SK-N-DZ (cell line): ENCODE measurements around the gene CHI3L2. TPM values are rescaled to one million over a fixed set of nuclear protein-coding genes. Genes with fewer than 3 reads are reported as not detected.

Experiments used
- DNase-seq: peaks from one replicate; pipeline ENCODE4 v3.0.0-alpha.2; 2015; ENCODE audit warnings: low spot score
- polyA plus RNA-seq, 2 experiments: library from polyadenylated mRNA; depleted of rRNA; stranded (reverse); fragments of >200 nt; gene quantifications; 2 replicates each; pipeline ENCODE4 v1.2.3, GENCODE V29; 2014

Gene CHI3L2
- polyA plus RNA-seq (2014; cell fraction: cytosol; rRNA removed) = not detected in 2 replicates
- not detected in 2 replicates for polyA plus RNA-seq (2014; cell fraction: nucleus; rRNA removed)

GRCh38 chr1:111227434-111227833 lies at the start of gene CHI3L2:
TSS of gene CHI3L2 (plus strand) at chr1:111227713. CDS start at chr1:111227730, 17 bp downstream.
- no peak for DNase-seq

GRCh38 chr1:111179968-111180533 lies 47.5 kb upstream of the CHI3L2 start:
- DNase-seq = no peak

DNA sequence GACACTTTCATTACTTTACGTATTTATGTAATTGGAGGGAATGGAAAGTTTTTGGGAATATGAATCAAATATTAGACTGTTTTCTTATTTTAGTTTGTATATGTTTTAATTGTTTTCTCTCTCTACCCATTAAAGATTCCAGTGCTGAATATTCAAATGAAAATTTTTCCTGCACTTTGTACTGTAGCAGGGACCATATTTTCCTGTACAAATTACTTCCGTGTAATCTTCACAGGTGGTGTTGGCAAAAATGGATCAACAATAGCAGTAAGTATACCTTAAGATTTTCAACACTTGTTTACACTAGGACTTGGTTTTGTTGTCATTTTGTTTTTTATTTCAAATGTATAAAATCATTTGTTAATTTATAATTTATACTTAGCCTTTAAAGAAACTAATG lies 45.5 kb upstream of the CHI3L2 start:
- no peak for DNase-seq

DNA sequence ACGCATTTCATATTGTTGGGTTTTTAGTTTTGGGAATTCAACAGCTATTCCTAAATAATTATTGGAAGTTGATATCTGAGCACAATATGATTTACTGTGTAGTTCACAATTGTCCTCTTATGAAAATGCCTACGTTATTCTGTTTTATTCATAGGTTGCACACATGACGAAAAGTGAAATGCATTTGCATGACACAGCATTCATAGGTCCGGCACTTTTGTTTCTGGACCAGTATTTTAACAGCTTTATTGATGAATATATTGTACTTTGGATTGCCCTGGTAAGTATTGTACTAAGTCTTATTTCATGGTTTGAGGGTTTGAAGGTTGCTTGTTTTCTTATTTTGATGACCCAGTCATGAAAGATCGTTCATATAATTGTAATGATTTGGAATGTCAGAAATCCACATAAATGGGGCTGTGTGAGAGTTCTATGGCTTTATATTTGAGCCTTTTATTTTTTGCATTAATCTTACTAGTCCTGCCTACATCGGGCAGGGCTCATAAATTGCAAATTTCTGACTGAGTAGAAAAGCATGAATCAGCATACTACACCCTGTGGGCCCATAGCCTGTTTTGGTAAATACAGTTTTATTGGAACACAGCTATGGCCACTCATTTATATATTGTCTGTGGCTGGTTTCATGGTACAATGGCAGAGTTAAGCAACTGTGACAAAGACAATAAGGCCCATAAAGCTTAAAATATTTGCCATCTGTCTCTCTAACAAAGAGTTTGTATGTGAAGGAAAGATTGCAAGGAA lies 44.0 kb upstream of the CHI3L2 start:
- no peak for DNase-seq

GRCh38 chr1:111184663-111185062 lies 42.9 kb upstream of the CHI3L2 start:
- no peak for DNase-seq

DNA sequence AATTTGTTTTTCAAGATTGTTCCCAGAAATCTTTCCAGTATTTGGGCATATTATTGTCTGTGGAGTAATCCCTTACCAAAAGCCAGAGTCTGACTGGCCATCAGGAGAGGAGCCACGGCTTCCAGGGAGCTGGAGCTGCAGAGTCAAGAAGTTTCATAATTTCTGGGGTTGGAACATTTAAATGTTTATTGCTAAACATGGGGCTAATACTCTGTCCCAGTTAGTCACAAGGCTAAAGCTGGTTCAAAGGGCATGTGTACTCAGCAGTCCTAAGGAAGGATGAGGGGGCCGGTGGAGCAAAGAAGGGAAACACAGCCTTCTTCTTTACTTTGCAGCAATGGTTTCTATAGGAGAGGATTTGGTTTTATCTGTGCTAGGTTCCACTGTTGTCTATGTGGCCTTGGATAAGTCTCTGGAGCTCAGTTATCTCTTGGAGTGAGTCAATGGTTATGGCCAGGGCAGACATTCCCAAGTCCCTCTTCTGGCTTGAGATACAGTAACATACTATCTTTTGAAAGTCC lies 36.5 kb upstream of the CHI3L2 start:
- DNase-seq = no peak

- DNase-seq = no peak
Observed at GRCh38 chr1:111191496-111191895, 36.0 kb upstream of the CHI3L2 start.

DNA sequence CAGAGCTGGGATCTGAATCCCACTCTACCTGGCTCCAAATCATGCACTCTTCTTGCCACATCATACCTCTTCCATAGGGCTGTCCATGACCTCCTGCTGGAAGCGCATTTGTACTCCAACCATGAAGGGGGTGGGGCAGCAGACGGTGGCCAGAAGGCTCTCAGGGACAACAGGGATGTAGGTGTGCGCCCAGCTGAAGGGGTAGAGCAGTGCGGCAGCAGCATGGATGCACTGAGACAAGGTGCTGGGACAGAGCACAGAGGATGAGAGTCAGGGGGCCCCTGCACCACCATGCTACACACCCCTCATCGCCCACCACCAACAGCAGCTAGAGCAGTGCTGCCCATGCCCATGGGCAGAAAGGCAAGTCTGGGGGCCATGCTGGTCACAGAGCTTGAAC lies 35.4 kb upstream of the CHI3L2 start:
- no peak for DNase-seq

DNA sequence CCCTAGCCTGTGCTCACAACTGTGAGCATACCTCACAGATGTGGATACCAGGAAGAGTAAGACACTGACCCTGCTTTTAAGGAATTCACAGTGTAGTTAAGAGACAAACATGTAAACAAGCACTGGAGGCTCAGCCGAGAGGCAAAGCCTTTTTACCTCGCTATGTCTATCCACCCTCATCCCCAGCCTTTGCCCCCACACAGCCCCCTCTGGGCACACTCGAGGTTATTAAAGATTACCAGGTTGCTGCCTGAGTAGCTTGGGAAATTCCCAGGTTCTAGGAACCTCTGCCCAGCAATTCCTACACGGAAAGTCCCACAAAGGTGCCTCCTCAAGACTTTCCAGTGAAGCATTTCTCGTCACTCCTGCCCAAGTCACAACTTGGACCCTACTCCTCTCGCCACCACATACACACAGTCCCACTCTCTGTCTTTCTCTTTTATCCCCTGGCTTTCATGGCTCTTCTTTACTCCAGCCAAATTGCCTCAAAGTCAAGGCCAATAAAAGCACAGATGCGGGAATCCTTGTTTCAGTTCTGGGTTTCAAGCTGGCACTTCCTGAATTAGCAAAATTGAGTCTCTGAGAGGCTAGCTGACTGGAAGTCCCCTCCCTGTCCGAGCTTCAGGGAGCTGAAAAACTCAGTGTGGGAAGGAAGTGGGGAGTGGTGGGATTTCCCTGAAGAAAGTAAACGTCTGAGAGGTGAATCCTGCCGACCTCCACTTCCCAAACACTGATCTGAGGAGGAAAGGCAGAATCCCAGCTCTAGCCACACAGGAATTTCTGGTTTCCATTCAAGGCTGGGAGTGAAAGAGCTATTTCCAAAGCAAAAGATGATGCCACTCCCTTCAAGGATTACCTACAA lies 34.6 kb upstream of the CHI3L2 start:
- no peak for DNase-seq

- DNase-seq = no peak
Observed at GRCh38 chr1:111193712-111194480, 33.6 kb upstream of the CHI3L2 start.

DNA sequence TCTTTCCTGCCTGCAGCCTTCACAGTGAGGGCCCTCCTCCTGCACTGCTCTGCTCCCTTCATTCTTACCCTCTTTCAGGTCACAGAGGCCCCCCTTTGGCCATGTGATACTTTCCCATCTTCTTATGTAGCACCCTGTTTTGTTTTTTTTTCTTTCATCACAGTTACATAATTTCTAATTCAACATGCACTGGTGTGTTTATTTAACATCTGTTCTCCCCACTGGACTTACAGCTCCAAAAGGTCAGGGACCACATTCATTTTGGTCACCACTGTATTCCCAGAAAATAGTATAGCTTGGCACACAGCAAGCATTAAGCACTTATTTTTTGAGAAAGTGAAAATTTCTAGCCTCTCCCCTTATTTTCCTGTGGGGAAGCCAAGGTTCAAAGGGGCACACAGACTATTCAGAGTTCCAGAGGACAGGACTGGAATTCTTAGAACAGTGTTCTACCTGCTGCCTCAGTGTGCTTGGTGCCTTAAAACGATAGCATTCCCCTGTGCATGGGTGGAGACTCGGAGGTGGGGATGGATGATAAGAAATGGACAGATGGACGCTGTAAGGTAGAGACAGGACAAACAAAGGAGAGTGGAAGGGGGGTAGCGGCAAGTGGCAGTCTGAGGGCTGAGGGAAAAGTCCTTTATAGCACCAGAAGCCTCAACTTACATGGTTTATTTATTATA lies 32.4 kb upstream of the CHI3L2 start:
- no peak for DNase-seq

DNA sequence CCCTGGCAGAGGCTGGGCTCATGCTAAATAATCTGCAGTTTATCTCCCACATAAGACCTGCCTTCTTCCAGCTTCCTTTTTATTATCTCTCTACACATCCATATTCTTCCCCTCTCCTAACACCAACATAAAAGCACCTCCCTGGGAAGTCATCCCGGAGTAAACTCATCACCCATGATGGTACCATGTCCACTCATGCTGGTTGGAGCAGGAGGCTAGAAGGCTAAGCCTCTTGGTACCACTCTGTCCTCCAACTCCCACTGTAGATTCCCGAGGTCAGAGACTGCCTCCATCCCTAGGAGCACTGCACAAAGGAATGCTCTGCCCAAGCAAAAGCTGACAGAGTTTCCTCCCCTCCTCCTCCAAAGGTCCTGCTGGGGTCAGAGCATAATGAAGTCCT lies 31.3 kb upstream of the CHI3L2 start:
- DNase-seq = no peak

- peak; percentile 51 for DNase-seq
Observed at GRCh38 chr1:111197598-111198284, 29.8 kb upstream of the CHI3L2 start.

GRCh38 chr1:111198836-111199235 lies 28.7 kb upstream of the CHI3L2 start:
- no peak for DNase-seq

- DNase-seq = no peak
Observed at GRCh38 chr1:111199329-111199728, 28.2 kb upstream of the CHI3L2 start.

- DNase-seq = no peak
Observed at GRCh38 chr1:111199881-111200801, 27.4 kb upstream of the CHI3L2 start, which contains the start of gene DENND2D. TSS of gene DENND2D (minus strand) at chr1:111200646. CDS start at chr1:111200459, 187 bp downstream.

GRCh38 chr1:111200802-111201161 lies 26.7 kb upstream of the CHI3L2 start:
- DNase-seq = no peak

GRCh38 chr1:111201275-111202090 lies 26.0 kb upstream of the CHI3L2 start:
- DNase-seq = no peak
